Osteocyte (in vitro differentiated cells): Measurements from ENCODE around the gene TMEM181. TPM values are rescaled to one million over a fixed set of nuclear protein-coding genes. Genes with fewer than 3 reads are reported as not detected.
"Not testable (repeated sequence)": the region's sequence is repeated elsewhere in the genome, so short reads cannot be mapped to it uniquely, and the experiment has no call there.

Experiments
- DNase-seq: peaks from one replicate; pipeline ENCODE4 v3.0.0; 2021; ENCODE audit warnings: mixed read lengths; ENCODE audit not compliant: unreplicated experiment; ENCODE audit errors: extremely low spot score
- H3K27ac Mint-ChIP-seq: one replicate; pipeline ENCODE4 v1.8.0; 2021; ENCODE audit warnings: mild to moderate bottlenecking, mixed read lengths; ENCODE audit not compliant: unreplicated experiment
- H3K27me3 Mint-ChIP-seq: one replicate; pipeline ENCODE4 v1.8.0; 2021; ENCODE audit warnings: mixed read lengths; ENCODE audit not compliant: unreplicated experiment
- H3K36me3 Mint-ChIP-seq: one replicate; pipeline ENCODE4 v1.8.0; 2021; ENCODE audit warnings: mixed read lengths; ENCODE audit not compliant: unreplicated experiment
- H3K4me1 Mint-ChIP-seq: one replicate; pipeline ENCODE4 v1.8.0; 2021; ENCODE audit warnings: mixed read lengths; ENCODE audit not compliant: unreplicated experiment
- H3K4me3 Mint-ChIP-seq: one replicate; pipeline ENCODE4 v1.8.0; 2021; ENCODE audit warnings: mild to moderate bottlenecking, moderate library complexity, mixed read lengths; ENCODE audit not compliant: unreplicated experiment
- H3K9me3 Mint-ChIP-seq: one replicate; pipeline ENCODE4 v1.8.0; 2021; ENCODE audit warnings: mixed read lengths; ENCODE audit not compliant: unreplicated experiment
- total RNA-seq: library from RNA; stranded (reverse); gene quantifications from 2 replicates; pipeline ENCODE4 v1.2.1, GENCODE V29; 2021
- TF ChIP-seq, protein P1 (sequence below): fragments of 200-600 bp; sonication (generic); IDR thresholded peaks from 2 replicates; pipeline ENCODE4 v1.5.0; 2021; ENCODE audit warnings: antibody characterized with exemption, mild to moderate bottlenecking, moderate library complexity

TMEM181 gene
- total RNA-seq, 1 donor from 2014 or later, result 33.5 TPM

DNA sequence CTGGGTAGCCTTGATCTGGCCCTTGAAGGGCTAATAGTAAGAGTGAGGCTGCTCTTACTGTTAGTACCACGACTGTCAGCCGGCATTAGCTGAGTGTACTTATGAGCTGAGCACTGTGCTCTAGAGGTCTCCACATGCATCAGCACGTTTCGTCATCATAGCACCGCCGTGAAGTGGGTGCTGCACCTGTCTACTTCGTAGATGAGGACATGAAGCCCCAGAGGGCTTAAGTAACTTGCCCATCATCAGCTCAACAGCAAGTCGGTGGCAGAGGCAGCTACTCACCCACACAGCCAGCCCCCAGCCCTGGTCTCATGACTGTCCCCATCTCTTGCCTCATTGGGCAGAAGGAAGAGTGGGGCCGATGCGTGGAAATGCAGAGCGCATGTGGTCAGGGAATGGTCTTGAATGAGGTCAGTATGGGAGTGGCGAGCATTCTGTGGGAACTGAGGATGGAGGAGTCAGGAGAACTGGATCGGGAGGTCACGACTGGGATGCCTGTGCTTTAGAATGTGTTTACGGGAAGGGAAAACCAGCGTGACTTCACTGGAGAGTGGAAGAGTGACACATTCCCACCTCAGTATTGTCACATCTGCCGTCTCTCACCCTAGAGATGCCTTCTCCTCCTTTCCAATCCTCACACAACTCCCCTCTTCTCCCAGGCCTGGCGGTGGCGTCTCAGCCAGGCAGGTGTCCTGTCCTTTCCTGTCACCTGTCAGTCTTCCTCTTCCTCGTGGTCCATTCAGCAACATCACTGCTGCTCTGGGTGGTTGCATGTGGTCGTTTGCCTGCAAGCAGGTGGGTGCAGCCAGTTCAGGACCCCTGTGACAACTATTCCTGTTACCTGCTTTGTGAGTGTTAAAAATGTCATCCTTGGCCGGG lies 95.9 kb downstream of the TMEM181 start:
- Mint-ChIP-seq H3K27ac (no peak overlapping the region), H3K4me1 (peaks cover 11% of the 10 kb centered on the region)

DNA sequence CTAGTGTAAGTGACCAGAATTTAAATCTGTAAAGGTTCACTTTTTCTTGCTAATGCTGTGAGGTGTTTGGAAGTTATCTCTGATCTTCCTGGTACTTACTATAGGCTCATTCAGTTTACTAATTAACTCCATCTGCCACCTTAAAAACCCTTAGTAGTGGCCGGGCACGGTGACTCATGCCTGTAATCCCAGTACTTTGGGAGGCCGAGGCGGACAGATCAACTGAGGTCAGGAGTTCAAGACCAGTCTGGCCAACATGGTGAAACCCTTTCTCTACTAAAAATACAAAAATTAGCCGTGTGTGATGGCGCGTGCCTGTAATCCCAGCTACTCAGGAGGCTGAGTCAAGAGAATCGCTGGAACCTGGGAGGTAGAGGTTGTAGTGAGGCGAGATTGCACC lies 97.1 kb downstream of the TMEM181 start:
- H3K4me1 Mint-ChIP-seq, result peaks cover 11% of the 10 kb centered on the region
- DNase-seq, result peak; percentile 21
- H3K9me3 Mint-ChIP-seq, H3K4me3 Mint-ChIP-seq, H3K36me3 Mint-ChIP-seq, H3K27me3 Mint-ChIP-seq, H3K27ac Mint-ChIP-seq: not testable (repeated sequence)

More for the DNA sequence above, 95.9 kb downstream of the TMEM181 start:
- DNase-seq, result peak; percentile 68
- no peaks in the 10 kb centered on the region for H3K27me3 Mint-ChIP-seq
- no peaks in the 10 kb centered on the region for H3K36me3 Mint-ChIP-seq
- H3K4me3 Mint-ChIP-seq, result no peak overlapping the region
- H3K9me3 Mint-ChIP-seq, result no peaks in the 10 kb centered on the region
- TF ChIP-seq, protein P1, sequence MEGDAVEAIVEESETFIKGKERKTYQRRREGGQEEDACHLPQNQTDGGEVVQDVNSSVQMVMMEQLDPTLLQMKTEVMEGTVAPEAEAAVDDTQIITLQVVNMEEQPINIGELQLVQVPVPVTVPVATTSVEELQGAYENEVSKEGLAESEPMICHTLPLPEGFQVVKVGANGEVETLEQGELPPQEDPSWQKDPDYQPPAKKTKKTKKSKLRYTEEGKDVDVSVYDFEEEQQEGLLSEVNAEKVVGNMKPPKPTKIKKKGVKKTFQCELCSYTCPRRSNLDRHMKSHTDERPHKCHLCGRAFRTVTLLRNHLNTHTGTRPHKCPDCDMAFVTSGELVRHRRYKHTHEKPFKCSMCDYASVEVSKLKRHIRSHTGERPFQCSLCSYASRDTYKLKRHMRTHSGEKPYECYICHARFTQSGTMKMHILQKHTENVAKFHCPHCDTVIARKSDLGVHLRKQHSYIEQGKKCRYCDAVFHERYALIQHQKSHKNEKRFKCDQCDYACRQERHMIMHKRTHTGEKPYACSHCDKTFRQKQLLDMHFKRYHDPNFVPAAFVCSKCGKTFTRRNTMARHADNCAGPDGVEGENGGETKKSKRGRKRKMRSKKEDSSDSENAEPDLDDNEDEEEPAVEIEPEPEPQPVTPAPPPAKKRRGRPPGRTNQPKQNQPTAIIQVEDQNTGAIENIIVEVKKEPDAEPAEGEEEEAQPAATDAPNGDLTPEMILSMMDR, result no peak

DNA sequence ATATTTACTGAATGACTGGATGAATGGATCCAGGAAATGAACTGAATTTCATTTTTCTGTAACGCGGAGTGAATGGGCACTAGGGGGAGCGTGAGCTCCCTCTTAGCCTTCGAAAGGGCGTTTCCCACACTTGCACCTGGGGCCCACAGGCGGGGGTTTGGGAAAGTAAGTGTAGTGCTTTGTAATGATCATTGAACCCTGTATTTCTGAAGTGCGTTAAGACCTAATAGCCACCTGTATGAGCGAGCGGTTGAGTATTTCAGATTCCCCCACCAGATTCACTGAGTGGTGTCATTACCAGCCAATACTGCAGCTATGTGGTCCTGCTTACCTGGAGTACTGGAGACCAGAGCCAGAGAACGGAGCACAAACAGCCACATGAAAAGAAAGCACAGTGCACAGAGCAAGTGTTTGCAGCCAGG lies 100.5 kb downstream of the TMEM181 start:
- no peak overlapping the region for H3K4me3 Mint-ChIP-seq
- H3K27ac Mint-ChIP-seq, result no peak overlapping the region
- peaks cover 16% of the 10 kb centered on the region for H3K27me3 Mint-ChIP-seq
- H3K36me3 Mint-ChIP-seq, result no peaks in the 10 kb centered on the region
- TF ChIP-seq, protein P1, result peak; percentile 64
- no peaks in the 10 kb centered on the region for H3K9me3 Mint-ChIP-seq
- peaks cover 2% of the 10 kb centered on the region for H3K4me1 Mint-ChIP-seq
- DNase-seq, result no peak

DNA sequence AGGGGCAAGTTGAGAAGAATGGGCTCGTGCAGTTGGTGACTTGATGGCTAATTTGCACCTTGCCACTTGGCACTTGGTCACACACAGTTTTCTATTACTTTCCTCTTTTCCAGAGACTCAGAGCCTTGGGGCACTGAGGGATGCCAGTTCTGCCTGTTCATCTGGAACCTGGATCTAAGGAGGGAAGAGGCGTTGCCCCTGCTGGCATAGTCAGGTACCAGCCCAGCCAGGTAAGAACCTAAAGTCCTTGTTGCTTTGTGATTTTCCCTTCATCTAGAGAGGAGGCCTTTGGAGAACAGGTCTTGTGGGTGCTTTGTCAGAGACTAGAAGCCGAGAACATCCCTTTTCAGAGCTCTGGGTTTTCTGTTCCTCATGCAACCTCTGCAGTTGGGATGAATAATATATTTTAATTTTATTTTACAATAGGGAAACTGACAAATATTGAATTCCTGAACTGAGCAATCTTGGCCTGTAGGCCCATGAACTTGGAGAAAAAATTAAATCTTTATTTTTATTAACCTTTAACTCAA lies 101.3 kb downstream of the TMEM181 start:
- no peak for DNase-seq
- Mint-ChIP-seq H3K9me3 (no peaks in the 10 kb centered on the region), H3K27me3 (peaks cover 17% of the 10 kb centered on the region), H3K4me3 (no peak overlapping the region), H3K4me1 (no peaks in the 10 kb centered on the region), H3K36me3 (no peaks in the 10 kb centered on the region), H3K27ac (no peak overlapping the region)
- TF ChIP-seq, protein P1, result no peak

DNA sequence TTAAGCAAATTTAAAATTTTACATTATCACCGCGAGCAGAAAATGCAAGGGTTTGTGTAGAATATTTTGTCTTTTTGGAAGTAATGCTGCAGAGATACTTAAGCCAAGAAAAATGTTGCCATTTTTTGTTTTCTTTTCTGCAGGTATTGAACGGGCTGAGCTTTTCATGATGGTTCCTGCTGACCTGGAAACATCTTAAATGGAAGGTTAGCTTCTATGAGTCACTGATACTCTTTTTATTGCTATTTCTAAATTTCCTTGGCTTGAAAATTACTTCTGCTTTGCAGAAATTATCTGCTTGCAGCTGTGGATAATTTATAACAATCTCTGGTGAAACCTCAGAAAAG lies 102.7 kb downstream of the TMEM181 start:
- no peak overlapping the region for H3K4me3 Mint-ChIP-seq
- no peak for DNase-seq
- H3K27ac Mint-ChIP-seq, result no peak overlapping the region
- H3K36me3 Mint-ChIP-seq, result no peaks in the 10 kb centered on the region
- TF ChIP-seq, protein P1, result no peak
- H3K4me1 Mint-ChIP-seq, result peaks cover 10% of the 10 kb centered on the region
- no peaks in the 10 kb centered on the region for H3K9me3 Mint-ChIP-seq
- H3K27me3 Mint-ChIP-seq, result peaks cover 31% of the 10 kb centered on the region
